Parathyroid adenoma (tissue), 2 donors: ENCODE measurements around the gene QRSL1.
A peak's percentile ranks its signal among the peaks of the same experiment; 100 is the strongest.

Experiments
- H2AFZ ChIP-seq: fragments of 300-600 bp; sonication (generic); one replicate; pipeline ENCODE4 v1.7.0; 2017; ENCODE audit warnings: antibody characterized with exemption, mild to moderate bottlenecking
- H3K27ac ChIP-seq: fragments of 300-600 bp; sonication (generic); one replicate; pipeline ENCODE4 v1.7.0; 2017
- H3K27me3 ChIP-seq: fragments of 300-600 bp; sonication (generic); one replicate; pipeline ENCODE4 v1.7.0; 2017; ENCODE audit warnings: low read length; ENCODE audit not compliant: control insufficient read depth, insufficient read depth
- H3K36me3 ChIP-seq: fragments of 300-600 bp; sonication (generic); one replicate; pipeline ENCODE4 v1.7.0; 2017; ENCODE audit warnings: low read length; ENCODE audit not compliant: control insufficient read depth, insufficient read depth
- H3K4me1 ChIP-seq: fragments of 300-600 bp; sonication (generic); one replicate; pipeline ENCODE4 v1.7.0; 2017; ENCODE audit warnings: control low read depth
- H3K4me2 ChIP-seq: fragments of 300-600 bp; sonication (generic); one replicate; pipeline ENCODE4 v1.7.0; 2017; ENCODE audit warnings: low read length
- H3K4me3 ChIP-seq: fragments of 300-600 bp; sonication (generic); one replicate; pipeline ENCODE4 v1.7.0; 2017; ENCODE audit warnings: low read depth, low read length
- H3K79me2 ChIP-seq: fragments of 300-600 bp; sonication (generic); one replicate; pipeline ENCODE4 v1.7.0; 2017; ENCODE audit warnings: control low read depth
- H3K9ac ChIP-seq: fragments of 300-600 bp; sonication (generic); one replicate; pipeline ENCODE4 v1.7.0; 2017; ENCODE audit warnings: mild to moderate bottlenecking
- H3K9me3 ChIP-seq: fragments of 300-600 bp; sonication (generic); one replicate; pipeline ENCODE4 v1.7.0; 2017; ENCODE audit warnings: low read length; ENCODE audit not compliant: control insufficient read depth
- TF ChIP-seq, protein P1 (sequence below): fragments of 300-600 bp; sonication (generic); IDR thresholded peaks from one replicate; pipeline ENCODE4 v1.7.0; 2017; ENCODE audit warnings: antibody characterized with exemption, mild to moderate bottlenecking
- donor health status: primary hyperparathyroidism.

Gene QRSL1

DNA sequence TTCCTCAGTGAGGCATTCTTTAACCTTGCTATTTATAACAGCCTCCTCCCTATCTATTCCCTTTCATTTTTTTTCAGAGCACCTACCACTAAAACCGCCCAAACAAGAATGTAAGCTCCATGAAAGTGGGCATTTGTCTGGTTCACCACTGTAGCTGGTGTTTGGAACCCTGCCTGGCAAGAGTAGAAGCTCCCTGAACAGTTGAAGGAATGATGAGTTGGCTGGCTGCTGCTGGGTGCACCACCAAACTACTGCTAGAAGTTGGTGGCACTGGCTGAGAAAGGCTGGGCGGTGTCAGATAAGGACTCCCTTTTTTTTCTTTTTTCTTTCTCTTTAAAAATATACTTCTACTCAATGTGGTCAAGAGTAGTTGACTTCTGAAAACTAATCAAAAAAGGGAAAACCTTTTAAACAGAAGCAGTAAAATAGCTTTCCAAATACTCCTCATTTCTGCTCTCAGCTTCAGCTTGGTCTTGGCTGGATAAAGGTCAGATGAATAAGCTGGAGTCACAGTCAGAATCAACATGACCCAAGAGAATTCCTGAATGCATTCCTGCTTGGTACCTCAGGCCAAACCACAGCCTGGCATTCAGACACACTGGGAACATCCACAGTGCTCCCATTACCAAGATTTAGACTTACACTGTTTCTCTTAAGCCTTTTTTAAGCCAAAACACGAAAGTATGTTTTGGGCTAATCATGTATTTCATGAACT lies 38.1 kb upstream of the QRSL1 start:
- no peak overlapping the region for H3K27ac ChIP-seq
- no peak overlapping the region for H3K4me3 ChIP-seq
- no peaks in the 10 kb centered on the region for H3K79me2 ChIP-seq
- H3K9ac ChIP-seq, result no peak overlapping the region
- no peak overlapping the region for H2AFZ ChIP-seq
- no peaks in the 10 kb centered on the region for H3K36me3 ChIP-seq
- no peaks in the 10 kb centered on the region for H3K4me1 ChIP-seq
- H3K27me3 ChIP-seq, result no peaks in the 10 kb centered on the region
- TF ChIP-seq, protein P1, sequence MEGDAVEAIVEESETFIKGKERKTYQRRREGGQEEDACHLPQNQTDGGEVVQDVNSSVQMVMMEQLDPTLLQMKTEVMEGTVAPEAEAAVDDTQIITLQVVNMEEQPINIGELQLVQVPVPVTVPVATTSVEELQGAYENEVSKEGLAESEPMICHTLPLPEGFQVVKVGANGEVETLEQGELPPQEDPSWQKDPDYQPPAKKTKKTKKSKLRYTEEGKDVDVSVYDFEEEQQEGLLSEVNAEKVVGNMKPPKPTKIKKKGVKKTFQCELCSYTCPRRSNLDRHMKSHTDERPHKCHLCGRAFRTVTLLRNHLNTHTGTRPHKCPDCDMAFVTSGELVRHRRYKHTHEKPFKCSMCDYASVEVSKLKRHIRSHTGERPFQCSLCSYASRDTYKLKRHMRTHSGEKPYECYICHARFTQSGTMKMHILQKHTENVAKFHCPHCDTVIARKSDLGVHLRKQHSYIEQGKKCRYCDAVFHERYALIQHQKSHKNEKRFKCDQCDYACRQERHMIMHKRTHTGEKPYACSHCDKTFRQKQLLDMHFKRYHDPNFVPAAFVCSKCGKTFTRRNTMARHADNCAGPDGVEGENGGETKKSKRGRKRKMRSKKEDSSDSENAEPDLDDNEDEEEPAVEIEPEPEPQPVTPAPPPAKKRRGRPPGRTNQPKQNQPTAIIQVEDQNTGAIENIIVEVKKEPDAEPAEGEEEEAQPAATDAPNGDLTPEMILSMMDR, result no peak
- no peaks in the 10 kb centered on the region for H3K9me3 ChIP-seq
- H3K4me2 ChIP-seq, result no peak overlapping the region

- Histone ChIP-seq H2AFZ (no peak overlapping the region), H3K27me3 (no peaks in the 10 kb centered on the region), H3K36me3 (no peaks in the 10 kb centered on the region), H3K4me3 (no peak overlapping the region), H3K79me2 (no peaks in the 10 kb centered on the region), H3K4me1 (no peaks in the 10 kb centered on the region), H3K4me2 (no peak overlapping the region), H3K9me3 (no peaks in the 10 kb centered on the region), H3K27ac (no peak overlapping the region), H3K9ac (no peak overlapping the region)
- TF ChIP-seq, protein P1, result no peak
These were observed 29.9 kb upstream of the QRSL1 start for GRCh38 chr6:106599440-106599839.

- Histone ChIP-seq H2AFZ (no peak overlapping the region), H3K79me2 (peaks cover 5% of the 10 kb centered on the region), H3K36me3 (no peaks in the 10 kb centered on the region), H3K4me1 (no peaks in the 10 kb centered on the region), H3K9ac (no peak overlapping the region), H3K9me3 (no peaks in the 10 kb centered on the region), H3K4me2 (no peak overlapping the region), H3K27ac (no peak overlapping the region), H3K4me3 (no peak overlapping the region), H3K27me3 (no peaks in the 10 kb centered on the region)
- TF ChIP-seq, protein P1, result no peak
These were observed 29.0 kb upstream of the QRSL1 start for GRCh38 chr6:106600329-106600728.

- Histone ChIP-seq H3K4me1 (no peaks in the 10 kb centered on the region), H3K27me3 (no peaks in the 10 kb centered on the region), H3K79me2 (peaks cover 5% of the 10 kb centered on the region), H3K27ac (no peak overlapping the region), H3K9ac (no peak overlapping the region), H3K4me2 (no peak overlapping the region), H3K4me3 (no peak overlapping the region), H2AFZ (no peak overlapping the region), H3K36me3 (no peaks in the 10 kb centered on the region), H3K9me3 (no peaks in the 10 kb centered on the region)
- TF ChIP-seq, protein P1, result peak; percentile 48
These were observed 21.2 kb upstream of the QRSL1 start for GRCh38 chr6:106608080-106608668.

- Histone ChIP-seq H2AFZ (no peak overlapping the region), H3K27ac (no peak overlapping the region), H3K79me2 (peaks cover 3% of the 10 kb centered on the region), H3K9ac (no peak overlapping the region), H3K9me3 (no peaks in the 10 kb centered on the region), H3K27me3 (no peaks in the 10 kb centered on the region), H3K4me2 (no peak overlapping the region), H3K4me1 (no peaks in the 10 kb centered on the region), H3K4me3 (no peak overlapping the region), H3K36me3 (no peaks in the 10 kb centered on the region)
- TF ChIP-seq, protein P1, result no peak
These were observed 19.7 kb upstream of the QRSL1 start for GRCh38 chr6:106609699-106610098.
